CD4-positive, alpha-beta T cell treated with Interleukin-6 for 4 hours (primary cell): ENCODE measurements around the gene FUCA1.
A peak's percentile ranks its signal among the peaks of the same experiment; 100 is the strongest.
"Not testable (repeated sequence)": the region's sequence is repeated elsewhere in the genome, so short reads cannot be mapped to it uniquely, and the experiment has no call there.

Source experiments
- DNase-seq: peaks from one replicate; pipeline ENCODE4 v3.0.0-alpha.2; 2020; ENCODE audit warnings: mixed read lengths

FUCA1 gene

DNA sequence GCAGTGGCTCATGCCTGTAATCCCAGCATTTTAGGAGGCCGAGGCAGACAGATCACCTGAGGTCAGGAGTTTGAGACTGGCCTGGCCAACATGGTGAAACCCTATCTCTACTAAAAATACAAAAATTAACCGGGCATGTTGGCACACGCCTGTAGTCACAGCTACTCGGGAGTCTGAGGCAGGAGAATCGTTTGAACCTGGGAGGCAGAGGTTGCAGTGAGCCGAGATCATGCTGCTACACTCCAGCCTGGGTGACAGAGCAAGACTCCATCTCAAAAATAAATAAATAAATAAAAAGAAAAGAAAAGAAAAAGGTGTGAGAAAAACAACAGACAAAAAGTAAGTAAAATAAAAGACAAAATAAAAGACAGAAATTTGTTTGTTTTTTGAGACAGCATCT lies 33.9 kb downstream of the FUCA1 start:
- DNase-seq = not testable (repeated sequence)

DNA sequence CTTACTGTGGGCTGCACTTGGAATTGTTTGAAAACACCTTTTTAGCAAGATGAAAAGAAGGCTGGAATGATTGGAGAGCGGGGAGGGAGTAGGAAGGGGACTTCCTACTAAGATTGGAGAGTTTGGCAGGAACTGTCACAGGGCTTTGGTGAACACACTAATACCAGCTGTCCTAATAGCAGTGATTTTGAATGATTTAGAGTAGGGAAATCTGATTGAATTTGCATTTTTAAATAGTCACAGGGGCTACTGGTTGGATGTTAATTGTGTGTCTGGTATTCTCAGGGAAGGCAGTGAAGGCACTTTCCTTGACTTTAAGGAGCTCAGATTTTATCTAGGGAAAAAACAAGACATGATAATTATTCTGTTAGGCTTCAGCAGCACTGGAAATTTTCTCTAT lies 40.4 kb downstream of the FUCA1 start:
- no peak for DNase-seq

DNA sequence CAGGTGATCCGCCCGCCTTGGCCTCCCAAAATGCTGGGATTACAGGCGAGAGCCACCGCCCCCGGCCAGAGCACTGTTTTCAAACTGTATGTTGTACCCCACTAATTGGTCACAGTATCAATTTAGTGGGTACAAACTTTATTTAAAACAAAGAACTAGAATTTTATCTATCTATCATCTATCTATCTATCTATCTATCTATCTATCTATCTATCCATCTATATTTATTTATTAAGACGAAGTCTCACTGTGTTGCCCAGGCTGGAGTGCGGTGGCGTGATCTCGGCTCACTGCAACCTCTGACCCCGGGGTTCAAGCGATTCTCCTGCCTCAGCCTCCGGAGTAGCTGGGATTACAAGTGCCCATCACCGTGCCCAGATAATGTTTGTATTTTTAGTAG lies 41.5 kb downstream of the FUCA1 start:
- not testable (repeated sequence) for DNase-seq

DNA sequence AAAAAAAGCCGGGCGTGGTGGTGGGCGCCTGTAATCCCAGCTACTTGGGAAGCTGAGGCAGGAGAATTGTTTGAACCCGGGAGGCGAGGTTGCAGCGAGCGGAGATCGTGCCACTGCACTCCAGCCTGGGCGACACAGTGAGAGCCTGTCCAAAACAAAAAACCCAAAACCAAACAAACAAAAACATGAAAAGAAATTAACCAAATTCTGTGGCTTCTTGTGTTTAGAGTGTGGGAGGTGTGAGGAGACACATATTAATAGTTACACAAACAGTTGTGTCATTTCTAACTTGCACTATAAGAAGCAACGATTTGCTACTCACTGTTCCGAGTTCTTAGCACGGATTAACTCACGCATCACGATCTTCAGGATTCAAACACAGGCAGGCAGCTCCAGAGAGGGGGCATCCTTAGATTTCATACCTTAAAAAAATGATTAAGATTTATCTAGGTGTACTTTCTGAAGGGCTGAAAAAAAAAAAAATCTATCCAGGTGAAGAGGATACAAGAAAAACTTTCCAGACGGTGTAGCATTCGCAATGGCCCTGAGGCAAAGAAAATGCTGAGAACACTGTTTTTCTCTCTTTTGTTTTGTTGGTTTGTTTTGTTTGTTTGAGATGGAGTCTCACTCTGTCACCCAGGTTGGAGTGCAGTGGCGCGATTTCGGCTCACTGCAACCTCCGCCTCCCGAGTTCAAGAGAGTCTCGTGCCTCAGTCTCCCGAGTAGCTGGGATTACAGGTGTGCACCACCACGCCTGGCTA lies 42.1 kb downstream of the FUCA1 start:
- DNase-seq = no peak

DNA sequence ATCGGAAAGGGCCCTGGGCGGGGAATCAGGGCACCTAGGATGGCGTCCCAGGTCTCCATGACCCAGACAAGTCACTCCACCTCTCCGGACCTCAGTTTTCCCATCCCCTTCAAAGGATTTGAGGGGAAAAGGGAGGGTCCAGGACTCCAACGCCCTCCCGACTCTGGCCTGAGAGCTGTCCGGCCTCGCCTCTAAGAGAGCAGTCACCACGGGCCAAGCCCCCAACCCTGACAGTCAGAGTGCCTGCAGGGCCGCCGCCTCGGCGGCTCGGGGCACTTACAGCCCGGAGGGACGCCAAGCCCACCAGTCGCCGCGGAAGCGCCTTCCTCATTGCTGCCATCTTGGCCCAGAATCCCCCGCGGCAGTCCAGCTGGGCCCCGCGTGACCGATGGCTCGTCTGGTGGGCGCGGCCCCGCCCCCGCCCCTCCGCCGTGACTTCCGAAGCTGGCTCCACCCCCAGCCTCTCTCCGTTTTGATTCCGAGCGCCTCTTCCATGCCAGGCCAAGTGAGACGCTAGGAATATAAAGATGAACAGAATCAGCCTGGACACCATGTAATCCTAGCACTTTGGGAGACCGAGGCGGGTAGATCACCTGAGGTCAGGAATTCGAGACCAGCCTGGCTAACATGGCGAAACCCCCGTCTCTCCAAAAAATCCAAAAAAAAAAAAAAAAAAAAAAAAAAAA lies 42.9 kb downstream of the FUCA1 start, which contains the start of gene HMGCL:
HMGCL (minus strand) TSS at position 354 of the 686 bp plus-strand sequence; CDS start at position 340, 14 bp downstream.
- peak; percentile 92 for DNase-seq

DNA sequence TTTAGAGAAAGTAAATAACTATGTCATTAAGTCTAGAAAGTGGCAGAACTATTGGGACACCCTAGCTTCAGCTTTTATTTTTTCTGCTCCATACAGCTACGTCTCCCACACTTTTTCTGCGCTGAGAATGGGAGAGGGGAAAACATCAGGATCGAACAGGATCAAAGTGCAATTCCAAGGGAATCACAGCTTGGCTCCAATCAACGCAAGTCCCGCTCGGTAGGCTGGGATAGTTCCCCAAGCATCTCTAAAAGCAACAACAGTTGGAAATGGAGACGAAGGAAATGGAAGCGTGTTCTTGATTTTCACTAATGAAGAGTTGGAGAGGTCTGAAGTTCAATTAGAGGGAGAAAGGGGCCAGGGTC lies 43.4 kb downstream of the FUCA1 start:
- DNase-seq = no peak

DNA sequence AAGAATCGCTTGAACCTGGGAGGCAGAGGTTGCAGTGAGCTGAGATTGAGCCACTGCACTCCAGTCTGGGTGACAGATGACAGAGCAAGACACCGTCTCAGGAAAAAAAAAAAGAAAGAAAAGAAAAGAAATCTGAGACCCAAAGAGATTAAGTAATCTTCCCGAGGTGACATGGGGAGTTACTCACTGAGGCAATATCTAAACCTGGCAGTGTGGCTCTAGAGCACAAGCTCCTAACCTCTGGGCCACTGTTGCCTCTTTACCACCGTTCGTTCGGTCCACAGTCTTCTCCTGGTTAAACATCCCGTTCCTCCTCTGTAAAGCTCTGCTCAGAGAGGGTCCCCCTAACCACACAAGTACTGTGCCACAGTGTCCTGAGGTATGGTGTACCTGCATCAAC lies 44.3 kb downstream of the FUCA1 start:
- DNase-seq = no peak

DNA sequence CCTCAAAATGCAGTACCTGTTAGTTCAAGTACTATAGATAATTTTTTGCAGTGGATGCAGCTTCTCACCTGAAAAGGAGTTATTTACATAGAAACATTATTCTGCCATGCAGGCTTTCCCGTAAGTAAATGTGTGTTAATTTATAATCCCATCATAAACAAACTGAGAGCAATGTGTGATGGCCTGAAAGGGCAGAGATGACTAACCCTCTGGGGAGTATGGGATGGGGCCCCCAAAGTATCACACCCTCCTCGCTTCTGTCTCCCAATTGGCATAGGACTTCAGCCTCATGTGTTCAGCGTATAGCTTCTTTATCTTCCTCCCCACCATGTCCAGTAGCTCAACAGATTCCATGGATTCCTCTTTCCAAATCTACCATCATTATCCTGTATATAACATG lies 50.5 kb downstream of the FUCA1 start:
- DNase-seq = no peak

DNA sequence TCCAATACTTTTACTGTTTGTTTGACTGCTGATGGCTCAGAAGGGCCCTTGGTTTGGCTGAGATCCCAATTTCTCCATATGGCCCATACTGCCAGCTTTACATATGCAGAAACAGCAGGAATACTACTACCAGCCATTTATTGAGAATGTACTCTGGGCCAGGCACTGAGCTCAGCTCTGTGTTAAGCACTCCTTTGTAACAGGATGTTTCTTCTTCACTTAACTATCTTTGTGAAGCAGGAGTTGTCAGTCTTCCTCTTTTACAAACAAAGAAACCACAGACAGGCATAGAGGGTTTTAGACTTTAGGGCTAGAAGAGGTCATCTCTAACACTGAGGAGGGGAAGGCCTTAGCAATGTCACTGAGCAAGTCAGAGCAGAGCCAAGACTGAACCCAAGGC lies 51.2 kb downstream of the FUCA1 start:
- DNase-seq = no peak

DNA sequence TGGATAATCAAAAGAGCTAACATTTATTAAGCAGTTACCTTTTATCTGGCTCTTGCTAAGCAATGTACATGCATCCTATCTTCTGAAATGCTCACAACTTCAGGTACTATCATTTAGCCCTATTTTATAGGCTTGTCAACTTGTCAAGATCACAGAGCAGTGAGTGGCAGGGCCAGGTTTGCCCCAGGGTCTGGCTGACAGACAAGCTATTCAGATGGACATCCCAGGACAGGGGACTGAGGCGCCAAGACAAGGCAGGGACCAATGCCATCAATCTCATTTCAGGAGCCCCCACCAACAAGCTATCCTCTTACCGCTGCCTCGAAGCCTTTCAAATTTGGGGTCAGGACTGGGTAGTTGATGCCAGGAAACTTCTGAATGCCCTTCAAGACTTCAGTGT lies 51.7 kb downstream of the FUCA1 start:
- no peak for DNase-seq

DNA sequence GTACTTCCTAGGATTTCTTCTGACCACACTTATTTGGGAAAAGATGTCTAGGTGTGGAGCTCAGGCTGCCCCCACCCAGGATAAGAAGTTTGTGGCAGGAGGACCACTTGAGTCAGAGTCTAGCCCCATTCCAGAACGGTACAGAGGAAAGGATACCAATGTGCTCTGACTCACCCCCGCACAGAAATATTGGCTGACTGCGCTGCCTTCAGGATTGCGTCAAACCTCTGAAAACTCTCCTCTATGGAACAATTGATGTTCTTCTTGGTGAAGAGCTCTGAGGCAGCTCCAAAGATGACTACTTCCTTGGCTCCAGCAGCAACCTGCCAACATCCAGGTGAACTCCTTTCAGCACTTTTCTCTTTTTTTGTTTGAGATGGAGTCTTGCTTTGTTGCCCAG lies 54.1 kb downstream of the FUCA1 start:
- DNase-seq = no peak

DNA sequence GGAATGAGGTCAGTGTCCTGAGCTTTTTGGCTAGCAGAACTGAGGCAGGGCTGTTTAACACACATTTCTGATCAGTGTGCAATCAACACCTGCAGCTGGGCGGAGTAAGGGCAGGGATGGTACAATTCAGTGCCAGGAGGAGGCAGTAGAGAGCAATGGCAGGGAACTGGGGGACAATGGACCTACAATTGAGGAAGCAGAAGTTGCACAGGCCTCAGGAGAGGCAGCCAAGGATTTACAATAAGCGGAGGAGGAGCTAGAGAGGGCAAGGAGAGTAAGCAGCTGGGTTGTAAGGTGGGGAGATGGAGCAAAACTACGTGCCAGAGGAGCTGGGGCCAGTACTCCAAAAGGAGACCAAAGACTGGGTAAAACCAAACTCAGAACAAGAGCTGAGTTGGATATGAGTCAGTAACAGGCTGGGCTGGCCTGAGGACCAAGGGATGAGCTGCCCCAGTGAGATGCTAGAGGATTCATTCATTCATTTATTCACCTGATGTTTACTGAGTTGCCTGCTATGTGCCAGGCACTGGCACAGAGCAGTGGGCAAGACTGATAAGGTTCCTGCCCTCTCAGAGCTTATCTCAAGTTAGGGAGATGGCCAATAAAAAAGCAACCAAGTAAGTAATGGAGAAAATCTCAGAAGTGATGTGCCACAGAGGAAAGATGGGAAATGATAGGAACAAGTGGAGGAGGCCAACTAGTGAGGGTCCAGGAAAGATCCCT lies 57.1 kb downstream of the FUCA1 start:
- peak; percentile 57 for DNase-seq

DNA sequence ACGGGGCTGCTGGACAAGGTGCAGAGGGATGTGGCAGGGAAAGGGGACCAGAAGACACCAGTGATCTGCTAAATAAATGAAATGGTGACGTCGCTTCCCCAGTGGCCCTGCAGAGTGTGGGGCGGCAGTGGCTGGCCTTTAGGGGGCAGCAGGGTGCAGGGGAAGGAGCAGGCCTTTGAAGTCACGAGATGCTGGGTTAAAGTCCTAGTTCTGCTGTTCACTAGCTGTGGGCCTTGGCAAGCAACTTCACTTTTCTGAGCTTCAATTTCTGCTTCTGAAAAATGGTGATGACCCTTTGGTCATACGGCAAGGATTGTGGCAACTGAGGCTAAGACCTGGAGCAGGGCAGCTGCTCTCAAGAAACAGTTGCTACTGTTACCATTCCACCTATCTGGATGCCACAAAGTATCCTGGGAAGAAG lies 58.3 kb downstream of the FUCA1 start:
- DNase-seq = peak; percentile 87

DNA sequence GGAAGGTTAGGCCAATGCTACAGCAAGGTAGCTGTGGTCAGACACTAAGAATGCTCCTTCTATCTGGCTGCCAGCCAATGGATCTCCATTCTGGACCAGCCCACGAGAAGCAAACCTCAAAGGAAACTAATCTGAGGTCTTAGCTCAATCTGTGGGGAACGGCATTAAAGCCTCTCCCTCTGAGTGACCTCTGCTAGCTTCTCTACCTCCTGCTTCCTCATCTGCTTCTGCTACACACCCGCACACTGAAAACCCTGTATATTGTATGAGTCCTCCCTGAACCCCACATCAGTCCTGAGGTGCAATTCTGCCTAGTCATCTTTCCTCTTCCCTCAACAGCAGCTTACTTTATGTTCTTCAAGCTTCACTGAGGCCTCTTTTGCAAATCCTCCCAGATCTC lies 60.6 kb downstream of the FUCA1 start:
- DNase-seq = no peak

DNA sequence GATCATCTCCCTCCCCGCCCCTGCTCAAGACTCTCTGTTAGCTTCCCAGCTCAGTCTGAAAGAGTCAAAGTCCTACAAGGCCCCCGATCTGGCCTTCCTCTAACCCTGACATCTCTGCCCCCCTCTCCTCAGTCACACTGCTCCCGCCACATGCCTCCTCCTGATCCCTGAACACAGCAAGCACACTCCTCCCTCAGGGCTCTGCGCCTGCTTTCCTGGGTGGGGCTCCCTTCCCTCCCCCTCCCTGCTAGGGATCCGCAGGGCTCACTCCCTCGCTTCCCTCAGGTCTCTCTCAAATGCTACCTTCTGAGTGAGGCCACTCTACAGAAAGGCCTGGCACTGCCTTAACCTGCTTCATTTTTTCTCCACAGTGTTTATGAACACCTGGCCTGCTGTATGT lies 61.8 kb downstream of the FUCA1 start:
- no peak for DNase-seq

DNA sequence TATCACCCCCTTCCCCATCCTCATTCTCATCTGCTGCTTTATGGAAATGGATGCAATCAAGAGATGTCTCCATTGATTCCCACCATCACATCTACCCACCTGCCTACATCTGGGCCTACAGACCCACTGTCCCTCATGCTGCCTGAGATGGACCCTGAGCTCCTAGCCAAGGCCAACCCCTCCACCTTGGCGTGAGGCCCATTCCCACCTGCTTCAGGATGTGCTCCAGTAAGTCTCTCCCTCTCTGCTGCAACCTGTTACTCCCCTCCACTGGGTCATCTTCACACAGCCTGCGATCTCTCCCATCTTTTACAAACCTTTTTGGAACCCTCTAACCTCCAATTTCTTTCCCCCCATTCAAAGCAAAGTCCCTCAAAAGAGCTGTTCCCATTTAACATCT lies 63.1 kb downstream of the FUCA1 start:
- no peak for DNase-seq

DNA sequence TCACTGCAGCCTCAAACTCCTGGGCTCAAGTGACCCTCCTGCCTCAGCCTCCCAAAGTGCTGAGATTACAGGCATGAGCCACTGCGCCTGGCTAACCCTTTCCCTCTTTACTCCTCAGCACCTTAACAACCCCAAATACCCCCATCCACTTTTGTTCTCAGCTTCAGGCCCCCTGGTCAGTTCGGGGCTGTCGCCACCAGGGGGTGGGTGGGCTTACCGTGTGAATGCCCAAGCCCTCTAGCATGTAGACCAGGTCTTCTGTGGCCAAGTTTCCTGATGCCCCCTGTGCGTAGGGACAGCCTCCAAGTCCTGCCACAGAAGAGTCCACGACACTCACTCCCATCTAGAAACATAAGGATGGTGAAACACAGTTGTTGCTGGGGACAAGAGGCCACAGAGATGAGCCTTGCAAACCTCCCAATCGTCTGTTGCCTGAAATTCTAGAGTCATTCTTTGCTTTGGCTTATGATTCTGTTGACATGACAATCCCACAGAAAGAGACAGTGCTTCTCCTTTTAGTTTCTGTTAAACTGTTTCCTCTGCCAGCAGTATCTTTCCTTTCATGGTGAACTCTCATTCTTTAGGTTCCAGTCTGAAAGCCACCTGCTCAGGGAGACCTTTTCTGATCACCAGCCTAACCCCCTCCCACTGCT lies 63.8 kb downstream of the FUCA1 start:
- DNase-seq = no peak

DNA sequence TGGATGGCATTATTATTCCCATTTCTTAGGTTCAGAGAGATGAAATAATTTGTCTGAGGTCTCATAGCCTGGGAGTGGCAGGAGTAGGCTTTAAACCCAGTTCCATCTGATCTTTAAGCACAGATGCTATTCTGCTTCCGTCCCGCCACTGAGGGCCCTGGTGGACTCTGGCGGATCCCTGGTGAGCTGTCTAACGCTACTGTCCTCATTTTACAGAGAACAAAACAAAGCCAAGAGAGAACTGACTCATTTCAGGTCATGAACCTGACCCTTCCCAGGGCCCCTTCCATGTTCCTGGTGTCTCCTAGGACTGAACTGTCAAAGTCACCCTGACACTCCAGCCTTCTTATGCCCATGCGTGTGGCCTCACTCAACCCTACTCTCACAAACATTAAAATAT lies 64.4 kb downstream of the FUCA1 start:
- DNase-seq = no peak

DNA sequence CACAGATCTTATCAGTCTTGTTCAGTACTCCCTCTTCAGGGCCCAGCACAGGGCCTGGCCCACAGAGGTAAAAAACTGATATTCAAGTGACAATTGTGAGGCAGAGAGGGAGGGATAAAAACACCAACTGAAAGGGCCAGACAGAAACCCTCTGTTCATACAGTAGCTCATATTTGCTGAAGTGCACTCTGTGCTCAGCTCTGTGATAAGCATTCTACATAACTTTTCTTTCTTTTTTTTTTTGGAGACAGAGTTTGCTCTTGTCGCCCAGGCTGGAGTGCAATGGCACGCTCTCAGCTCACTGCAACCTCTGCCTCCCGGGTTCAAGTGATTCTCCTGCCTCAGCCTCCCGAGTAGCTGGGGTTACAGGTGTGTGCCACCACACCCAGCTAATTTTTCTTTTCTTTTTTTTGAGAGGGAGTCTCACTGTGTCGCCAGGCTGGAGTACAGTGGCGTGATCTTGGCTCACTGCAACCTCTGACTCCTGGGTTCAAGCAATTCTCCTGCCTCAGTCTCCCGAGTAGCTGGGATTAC lies 65.2 kb downstream of the FUCA1 start:
- DNase-seq = not testable (repeated sequence)

DNA sequence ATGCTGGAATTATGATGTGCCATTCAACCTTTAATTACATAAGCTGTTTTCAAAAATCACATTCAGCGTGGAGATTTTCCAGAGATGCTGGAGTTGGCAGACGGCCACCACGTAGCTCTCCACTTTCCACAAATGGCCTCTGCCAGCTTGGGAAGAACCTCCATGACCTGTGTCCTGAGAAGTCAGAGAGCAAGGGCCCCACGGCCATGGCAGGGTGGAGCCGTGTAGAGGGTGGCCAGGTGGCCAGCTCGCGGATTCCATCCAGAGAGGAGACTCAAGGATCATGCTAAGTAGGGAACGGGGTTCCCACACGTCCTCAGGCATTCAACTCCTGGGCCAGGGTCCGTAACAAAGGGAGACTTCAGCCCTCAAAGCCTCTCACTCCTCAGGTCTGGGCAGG lies 66.2 kb downstream of the FUCA1 start:
- no peak for DNase-seq

DNA sequence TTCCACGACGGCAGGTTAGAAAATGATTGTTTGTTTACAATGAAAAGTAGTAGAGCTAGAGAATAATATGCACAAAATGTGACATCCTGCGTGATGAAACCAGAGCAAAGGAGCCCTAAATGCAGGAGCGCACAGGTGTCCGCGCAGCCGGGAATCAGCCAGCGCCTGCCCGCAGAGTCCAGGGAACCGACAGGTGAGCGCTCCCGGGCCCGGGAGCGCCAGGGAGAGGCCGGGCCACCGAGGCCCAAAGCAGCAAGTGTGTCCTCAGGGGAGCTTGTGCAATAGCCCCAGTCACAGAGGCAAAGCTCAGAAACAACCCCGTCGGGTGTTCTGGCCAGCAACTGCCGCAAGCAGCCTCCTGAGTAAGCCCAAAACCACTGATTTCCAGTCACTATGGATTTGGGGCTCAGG lies 66.7 kb downstream of the FUCA1 start:
- no peak for DNase-seq

DNA sequence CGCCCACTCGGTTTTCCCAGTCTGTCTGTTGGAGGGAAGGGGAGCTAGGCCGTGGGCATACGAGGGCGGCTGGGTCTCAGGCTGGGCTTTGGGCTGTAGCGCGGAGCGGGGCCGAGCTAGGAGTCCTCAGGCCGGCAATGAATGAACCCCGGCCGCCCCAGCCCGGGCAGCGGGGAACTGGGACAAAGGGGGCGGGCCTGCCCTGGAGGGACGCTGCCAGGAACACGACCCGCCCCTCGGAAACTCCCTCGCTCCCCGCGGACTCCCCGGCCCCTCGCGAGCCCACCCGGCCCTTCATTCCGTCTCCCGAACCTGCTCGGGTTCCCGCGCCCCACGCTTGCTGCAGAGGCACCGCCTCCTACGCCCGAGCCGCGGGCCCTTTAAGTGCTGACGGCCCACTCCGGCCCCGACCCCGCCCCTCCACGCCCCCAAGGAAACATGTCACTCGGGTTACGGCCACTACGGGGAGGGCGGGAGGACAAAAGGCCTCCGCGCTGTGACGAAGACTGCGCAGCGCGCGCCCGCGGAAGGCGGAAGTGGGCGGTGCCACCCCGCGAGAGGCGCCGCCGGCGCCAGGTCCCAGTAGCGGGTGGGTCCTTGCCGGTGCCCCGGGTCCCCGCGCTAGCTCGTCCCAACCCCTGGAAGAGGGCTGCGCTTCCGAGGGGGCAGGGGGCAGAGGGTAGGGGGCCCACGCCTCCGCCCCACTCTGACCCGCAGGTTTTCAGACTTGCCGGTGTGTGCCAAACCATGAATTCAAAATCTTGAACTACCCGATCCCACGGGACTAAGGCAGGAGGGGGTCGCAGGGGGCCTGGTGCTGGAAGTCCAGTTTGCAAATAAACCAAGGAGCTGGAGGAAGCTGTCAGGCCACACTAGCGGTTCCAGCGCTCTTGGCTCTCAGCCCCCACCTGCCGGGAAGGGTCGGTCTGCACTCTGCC lies 67.4 kb downstream of the FUCA1 start, which contains the start of gene GALE:
GALE (minus strand) TSS at position 355 of the 938 bp plus-strand sequence. CDS start 1,747 bp downstream, outside the sequence.
- DNase-seq = peak; percentile 99
